B cell (primary cell): Measurements from ENCODE around the gene TRIM44. TPM values are rescaled to one million over a fixed set of nuclear protein-coding genes. Genes with fewer than 3 reads are reported as not detected.

Source experiments
- ATAC-seq: fragments of 200-7000 bp; cut with Tn5 transposase; one replicate; pipeline ENCODE4 v1.10.0; 2021; ENCODE audit warnings: low read depth, mild to moderate bottlenecking, moderate number of reproducible peaks, moderate library complexity
- CTCF ChIA-PET: fragments of 350-600 bp; sonication (Branson Sonifier 250); formaldehyde crosslinking; loops from one replicate; lab custom pipeline; 2021; ENCODE audit warnings: antibody characterized with exemption, inconsistent platforms; lab: Charles Lee
- POLR2A ChIA-PET: fragments of 350-600 bp; sonication (Branson Sonifier 250); formaldehyde crosslinking; loops from one replicate; lab custom pipeline; 2021; ENCODE audit warnings: antibody characterized with exemption; lab: Charles Lee
- DNase-seq: peaks from one replicate; pipeline ENCODE4 v3.0.0; 2013
- H2AFZ ChIP-seq: 2 replicates; pipeline ENCODE4 v1.6.1; 2012; ENCODE audit warnings: mild to moderate bottlenecking, low read depth, low read length; ENCODE audit not compliant: insufficient read depth, poor library complexity, severe bottlenecking
- H3K27ac ChIP-seq, 2 donors: 1 replicate in 1 of 2; 2 replicates in 1 of 2; pipeline ENCODE4 v1.5.1; 2012 to 2013; ENCODE audit warnings: low read length in 2 of 2, mild to moderate bottlenecking in 2 of 2, moderate library complexity in 1 of 2
- H3K27me3 ChIP-seq, 4 experiments: fragments of 200-600 bp in 1 of 4; sonication (generic) in 1 of 4; replicated peaks in 1 of 4; 1 replicate in 2 of 4; 2 replicates in 2 of 4; pipeline versions ENCODE4 v1.6.1 to v1.7.0; 2013 to 2016; ENCODE audit warnings: low read length in 3 of 4, mild to moderate bottlenecking in 2 of 4, mixed read lengths in 1 of 4, moderate library complexity in 1 of 4; ENCODE audit not compliant: insufficient read depth in 4 of 4, control insufficient read depth in 3 of 4; ENCODE audit errors: control extremely low read depth in 1 of 4
- H3K36me3 ChIP-seq, 2 experiments: replicated peaks in 1 of 2; 1 replicate in 1 of 2; 2 replicates in 1 of 2; pipeline versions ENCODE4 v1.6.1 to v1.7.1; 2013; ENCODE audit warnings: low read length in 1 of 2; ENCODE audit not compliant: insufficient read depth in 2 of 2, control insufficient read depth in 1 of 2; ENCODE audit errors: control extremely low read depth in 1 of 2, extremely low read depth in 1 of 2
- H3K4me1 ChIP-seq, 2 donors: fragments of 200-600 bp in 1 of 2; sonication (generic) in 1 of 2; 1 replicate in 1 of 2; 2 replicates in 1 of 2; pipeline versions ENCODE4 v1.5.1 to v1.6.1; 2013 to 2017; ENCODE audit warnings: low read length in 2 of 2; ENCODE audit not compliant: control insufficient read depth in 2 of 2, insufficient read depth in 2 of 2
- H3K4me2 ChIP-seq: replicated peaks from 2 replicates; pipeline ENCODE3; 2012; ENCODE audit warnings: mild to moderate bottlenecking, low read depth, low read length; ENCODE audit not compliant: poor library complexity, severe bottlenecking
- H3K4me3 ChIP-seq, 5 experiments: fragments of 200-600 bp in 1 of 5; sonication (generic) in 1 of 5; 1 replicate in 3 of 5; 2 replicates in 2 of 5; pipeline versions ENCODE4 v1.5.1 to v1.7.0; 2011 to 2016; ENCODE audit warnings: low read length in 4 of 5, mild to moderate bottlenecking in 4 of 5, low read depth in 2 of 5, control low read depth in 1 of 5, moderate library complexity in 1 of 5; ENCODE audit not compliant: insufficient read depth in 1 of 5; ENCODE audit errors: control extremely low read depth in 1 of 5, extremely low read depth in 1 of 5
- H3K79me2 ChIP-seq: fragments of 200-600 bp; sonication (generic); one replicate; pipeline ENCODE4 v1.6.0; 2016; ENCODE audit warnings: low read length; ENCODE audit not compliant: control insufficient read depth, insufficient read depth
- H3K9ac ChIP-seq: fragments of 200-600 bp; sonication (generic); 2 replicates; pipeline ENCODE4 v1.6.1; 2017; ENCODE audit warnings: mild to moderate bottlenecking, low read length, moderate library complexity
- H3K9me3 ChIP-seq, 3 donors: one replicate each; pipeline versions ENCODE4 v1.6.1 to v1.7.1; 2013; ENCODE audit warnings: low read length in 2 of 3; ENCODE audit not compliant: control insufficient read depth in 2 of 3, insufficient read depth in 1 of 3; ENCODE audit errors: control extremely low read depth in 1 of 3
- H4K20me1 ChIP-seq: 2 replicates; pipeline ENCODE4 v1.6.0; 2012; ENCODE audit warnings: mild to moderate bottlenecking, low read length; ENCODE audit not compliant: insufficient read depth, control insufficient read depth, poor library complexity, severe bottlenecking
- H3K27ac Mint-ChIP-seq: one replicate; pipeline ENCODE4 v1.8.0; 2021; ENCODE audit warnings: mixed read lengths
- H3K27me3 Mint-ChIP-seq: one replicate; pipeline ENCODE4 v1.8.0; 2021; ENCODE audit warnings: mixed read lengths
- H3K4me1 Mint-ChIP-seq: one replicate; pipeline ENCODE4 v1.8.0; 2021; ENCODE audit warnings: mixed read lengths
- H3K4me3 Mint-ChIP-seq: one replicate; pipeline ENCODE4 v1.8.0; 2021; ENCODE audit warnings: mixed read lengths
- H3K9me3 Mint-ChIP-seq: one replicate; pipeline ENCODE4 v1.8.0; 2022; ENCODE audit warnings: mixed read lengths; ENCODE audit not compliant: insufficient read depth
- EZH2 ChIP-seq: IDR thresholded peaks from 2 replicates; pipeline ENCODE4 v1.6.1; 2012; ENCODE audit warnings: borderline replicate concordance, low read depth, mild to moderate bottlenecking, moderate library complexity, low read length; ENCODE audit not compliant: insufficient read depth, poor library complexity, severe bottlenecking
- WGBS: methylation state at CpG from one replicate; pipeline ENCODE4 v1.1.5; 2013; ENCODE audit warnings: missing lambda C conversion rate; ENCODE audit not compliant: insufficient coverage; 5-methylcytosine and 5-hydroxymethylcytosine counted together
- intact Hi-C: fragments of 100-400 bp; cut with micrococcal nuclease; formaldehyde crosslinking; loops from one replicate; pipeline ENCODE4 v1.10.0; 2022
- polyA plus RNA-seq: library from polyadenylated mRNA; depleted of rRNA; stranded (reverse); fragments of >200 nt; gene quantifications from 2 replicates; pipeline ENCODE4 v1.2.3, GENCODE V29; 2012
- total RNA-seq, 2 donors: library from RNA; stranded (reverse); fragments of 120-200 nt in 1 of 2; gene quantifications; 1 replicate in 1 of 2; 2 replicates in 1 of 2; pipeline versions ENCODE4 v1.2.3 to v1.2.4, GENCODE V29; 2013 to 2022
- TF ChIP-seq, protein P1 (sequence below): fragments of 200-600 bp; IDR thresholded peaks from one replicate; pipeline ENCODE4 v1.8.0; 2022; ENCODE audit warnings: antibody characterized with exemption, mild to moderate bottlenecking

TRIM44 gene
- total and polyA plus RNA-seq, 2 donors (not counting 1 experiment from before 2014, with no cell fraction given), result 39.1 to 71.1 TPM

DNA sequence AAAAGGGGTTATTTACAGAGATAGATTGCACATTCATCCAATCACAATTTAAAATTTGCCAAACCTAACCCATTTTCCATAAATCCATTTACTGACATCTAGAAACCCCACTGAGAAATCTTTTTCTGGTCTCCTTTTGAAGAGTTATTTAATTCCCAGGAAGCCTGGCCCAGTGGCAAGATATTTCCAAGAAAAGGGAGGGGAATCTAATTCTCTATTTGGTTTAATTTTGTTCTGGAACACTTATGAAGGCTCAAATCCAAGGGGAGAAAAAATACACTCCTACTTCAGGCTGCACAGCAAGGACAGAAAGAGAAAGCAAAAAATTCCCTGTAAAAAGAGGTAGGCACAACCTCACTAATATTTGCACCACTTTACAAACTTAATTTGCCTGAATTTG lies 193.1 kb downstream of the TRIM44 start:
- intact Hi-C loops, result no loop called here
- Histone ChIP-seq H3K27ac (no peak overlapping the region), H2AFZ (no peak overlapping the region), H3K9me3 (peaks cover 0 to 2% (median 0%) of the 10 kb centered on the region in 3 donors), H4K20me1 (no peaks in the 10 kb centered on the region), H3K27me3 (no peaks in the 10 kb centered on the region), H3K9ac (no peak overlapping the region), H3K4me3 (no peak overlapping the region), H3K4me1 (no peaks in the 10 kb centered on the region), H3K36me3 (no peaks in the 10 kb centered on the region), H3K4me2 (no peak overlapping the region), H3K79me2 (no peaks in the 10 kb centered on the region)
- ChIA-PET CTCF (no interaction called here), POLR2A (no interaction called here)
- H3K27ac Mint-ChIP-seq, result no peak overlapping the region
- no peaks in the 10 kb centered on the region for H3K9me3 Mint-ChIP-seq
- no peaks in the 10 kb centered on the region for H3K4me1 Mint-ChIP-seq
- ATAC-seq (no peak), DNase-seq (no peak)
- TF ChIP-seq, protein P1, sequence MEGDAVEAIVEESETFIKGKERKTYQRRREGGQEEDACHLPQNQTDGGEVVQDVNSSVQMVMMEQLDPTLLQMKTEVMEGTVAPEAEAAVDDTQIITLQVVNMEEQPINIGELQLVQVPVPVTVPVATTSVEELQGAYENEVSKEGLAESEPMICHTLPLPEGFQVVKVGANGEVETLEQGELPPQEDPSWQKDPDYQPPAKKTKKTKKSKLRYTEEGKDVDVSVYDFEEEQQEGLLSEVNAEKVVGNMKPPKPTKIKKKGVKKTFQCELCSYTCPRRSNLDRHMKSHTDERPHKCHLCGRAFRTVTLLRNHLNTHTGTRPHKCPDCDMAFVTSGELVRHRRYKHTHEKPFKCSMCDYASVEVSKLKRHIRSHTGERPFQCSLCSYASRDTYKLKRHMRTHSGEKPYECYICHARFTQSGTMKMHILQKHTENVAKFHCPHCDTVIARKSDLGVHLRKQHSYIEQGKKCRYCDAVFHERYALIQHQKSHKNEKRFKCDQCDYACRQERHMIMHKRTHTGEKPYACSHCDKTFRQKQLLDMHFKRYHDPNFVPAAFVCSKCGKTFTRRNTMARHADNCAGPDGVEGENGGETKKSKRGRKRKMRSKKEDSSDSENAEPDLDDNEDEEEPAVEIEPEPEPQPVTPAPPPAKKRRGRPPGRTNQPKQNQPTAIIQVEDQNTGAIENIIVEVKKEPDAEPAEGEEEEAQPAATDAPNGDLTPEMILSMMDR, result no peak
- no peak for TF ChIP-seq EZH2
- H3K4me3 Mint-ChIP-seq, result no peak overlapping the region
- peaks cover 4% of the 10 kb centered on the region for H3K27me3 Mint-ChIP-seq

DNA sequence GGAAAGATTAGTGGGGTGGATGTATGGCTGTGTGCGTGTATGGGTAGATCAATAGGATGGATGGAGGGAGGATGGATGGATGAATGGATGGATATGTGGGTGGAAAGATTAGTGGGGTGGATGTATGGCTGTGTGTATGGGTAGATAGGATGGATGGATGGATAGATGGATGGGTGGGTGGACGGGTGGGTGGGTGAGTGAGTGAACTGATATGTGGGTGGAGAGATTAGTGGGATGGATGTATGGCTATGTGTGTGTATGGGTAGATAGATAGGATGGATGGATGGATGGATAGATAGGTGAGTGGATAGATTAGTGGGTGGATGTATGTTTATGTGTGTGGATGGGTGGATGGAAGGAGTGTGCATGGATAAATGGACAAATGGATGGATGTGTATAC lies 193.7 kb downstream of the TRIM44 start:
- intact Hi-C loops, result no loop called here
- Histone ChIP-seq H3K9me3 (peaks cover 0 to 2% (median 0%) of the 10 kb centered on the region in 3 donors), H3K79me2 (no peaks in the 10 kb centered on the region), H3K4me3 (no peak overlapping the region), H3K4me2 (no peak overlapping the region), H3K4me1 (no peaks in the 10 kb centered on the region), H3K27me3 (no peaks in the 10 kb centered on the region), H3K27ac (no peak overlapping the region), H3K9ac (no peak overlapping the region), H4K20me1 (no peaks in the 10 kb centered on the region), H3K36me3 (no peaks in the 10 kb centered on the region), H2AFZ (no peak overlapping the region)
- CTCF ChIA-PET, result no interaction called here
- POLR2A ChIA-PET, result no interaction called here
- Mint-ChIP-seq H3K4me3 (no peak overlapping the region), H3K9me3 (no peaks in the 10 kb centered on the region), H3K4me1 (no peaks in the 10 kb centered on the region), H3K27ac (no peak overlapping the region), H3K27me3 (peaks cover 4% of the 10 kb centered on the region)
- 88% methylated on average over 2 of the region's 2 CpGs for WGBS
- DNase-seq, result no peak
- TF ChIP-seq, protein P1, result no peak
- no peak for TF ChIP-seq EZH2
- ATAC-seq, result no peak
